EH (cell line): ENCODE data around the gene KIF21B.

Experiments
- DNase-seq: peaks from one replicate; pipeline ENCODE4 v3.0.0-alpha.2; 2015; ENCODE audit warnings: low read depth

Gene KIF21B

GRCh38 chr1:200992382-200993048 lies 31.0 kb downstream of the KIF21B start:
- no peak for DNase-seq

- DNase-seq, result no peak
These were observed 32.4 kb downstream of the KIF21B start for GRCh38 chr1:200991097-200991614.

DNA sequence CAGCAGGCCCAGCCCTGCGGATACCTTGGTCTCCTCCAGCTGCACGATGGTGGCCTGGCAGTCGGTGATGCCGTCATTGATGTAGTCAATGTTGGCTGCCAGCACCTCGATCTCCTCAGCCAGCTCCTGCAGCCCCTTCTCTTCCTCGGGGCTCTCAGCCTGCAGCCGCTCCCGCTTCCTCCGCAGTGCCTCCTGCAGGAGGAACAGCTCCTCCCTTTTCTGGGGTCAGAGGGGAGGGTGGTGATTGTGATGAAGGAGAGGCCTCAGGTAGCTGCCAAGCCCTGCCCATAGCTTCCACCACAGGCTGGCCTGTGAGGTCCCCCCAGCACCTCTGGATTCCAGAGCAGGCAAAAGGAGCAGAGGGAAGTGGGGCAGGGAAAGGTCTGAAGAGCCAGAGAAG lies 33.4 kb downstream of the KIF21B start:
- DNase-seq, result no peak

DNA sequence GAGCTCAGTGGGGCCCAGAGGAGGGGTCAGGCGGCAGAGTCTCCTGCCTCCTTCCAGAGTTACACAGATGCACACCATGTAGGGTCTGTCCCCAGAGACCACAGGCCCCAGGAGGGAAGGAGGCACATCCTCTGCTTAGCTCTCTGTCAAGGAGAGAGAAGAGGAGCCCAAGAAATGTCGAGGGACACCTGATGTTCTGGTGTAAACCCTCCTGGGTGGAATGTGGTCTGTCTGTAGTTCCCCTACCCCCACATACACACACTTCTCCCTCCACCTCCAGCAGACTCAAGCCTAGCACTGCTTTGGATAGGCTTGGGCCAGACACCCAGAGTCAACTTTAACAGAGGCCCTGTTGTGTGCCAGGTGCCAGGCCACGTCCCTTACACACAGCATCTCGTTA lies 34.2 kb downstream of the KIF21B start:
- DNase-seq, result no peak

DNA sequence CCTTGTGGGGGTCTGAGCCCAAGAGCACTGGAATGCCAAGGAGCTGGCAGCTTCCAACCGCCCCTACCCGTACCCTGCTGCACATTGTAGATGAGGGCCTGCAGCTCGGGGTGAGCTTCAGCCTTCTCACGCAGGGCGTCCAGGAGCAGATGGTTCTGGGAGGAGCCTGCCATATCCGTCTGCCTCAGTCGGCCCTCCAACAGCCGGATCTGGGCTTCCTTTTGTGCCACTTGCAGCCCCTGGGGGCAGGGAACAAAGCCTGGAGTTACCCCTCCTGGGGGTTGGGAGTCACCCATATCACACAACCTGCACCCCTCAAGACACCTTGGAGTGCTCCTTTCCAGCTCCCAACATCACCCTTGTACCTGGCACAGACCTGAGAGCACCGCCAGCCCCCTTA lies 34.8 kb downstream of the KIF21B start:
- DNase-seq, result no peak

GRCh38 chr1:200985481-200985880 lies 38.0 kb downstream of the KIF21B start:
- DNase-seq, result no peak

GRCh38 chr1:200983035-200983561 lies 40.4 kb downstream of the KIF21B start:
- DNase-seq, result no peak

- DNase-seq, result peak; percentile 9
These were observed 41.2 kb downstream of the KIF21B start for GRCh38 chr1:200982071-200982945.

DNA sequence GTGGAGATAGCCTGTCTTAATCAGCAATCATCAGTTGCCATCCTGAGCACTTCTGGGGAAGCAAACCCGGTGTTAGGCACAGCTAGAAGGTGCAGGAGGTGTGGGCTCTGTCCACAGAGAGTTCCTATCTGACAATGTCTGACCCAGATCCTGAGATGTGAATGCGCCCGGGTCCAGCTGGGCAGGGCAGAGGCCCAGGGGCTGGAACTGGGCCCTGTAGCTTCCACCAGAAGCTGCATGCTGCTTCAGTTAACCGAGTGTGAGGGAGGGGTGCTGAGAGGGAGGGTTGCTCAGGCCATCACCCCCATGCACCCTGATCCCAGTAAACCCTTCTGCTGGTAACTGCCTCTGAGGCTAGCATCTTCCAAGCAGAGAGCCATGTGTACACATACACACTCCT lies 42.2 kb downstream of the KIF21B start:
- DNase-seq, result no peak

DNA sequence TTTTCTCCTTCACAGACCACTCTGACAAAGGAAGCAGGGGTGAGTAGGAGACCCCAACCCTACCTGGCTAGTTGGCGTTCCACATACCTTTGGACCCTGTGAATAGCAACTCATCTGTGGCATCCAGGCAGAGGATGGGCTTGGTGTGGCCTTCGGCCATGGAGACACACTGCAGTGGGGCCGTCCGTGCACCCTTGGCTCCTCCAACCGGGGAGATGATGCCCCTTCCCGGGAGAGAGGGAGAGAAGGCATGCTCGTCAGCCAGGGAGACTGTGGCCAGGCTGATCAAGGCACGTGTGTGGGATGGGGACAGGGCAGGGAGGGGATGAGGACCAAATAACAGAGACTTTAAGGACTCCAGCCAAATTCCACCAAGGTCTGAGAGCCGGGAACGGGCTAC lies 42.6 kb downstream of the KIF21B start:
- no peak for DNase-seq

DNA sequence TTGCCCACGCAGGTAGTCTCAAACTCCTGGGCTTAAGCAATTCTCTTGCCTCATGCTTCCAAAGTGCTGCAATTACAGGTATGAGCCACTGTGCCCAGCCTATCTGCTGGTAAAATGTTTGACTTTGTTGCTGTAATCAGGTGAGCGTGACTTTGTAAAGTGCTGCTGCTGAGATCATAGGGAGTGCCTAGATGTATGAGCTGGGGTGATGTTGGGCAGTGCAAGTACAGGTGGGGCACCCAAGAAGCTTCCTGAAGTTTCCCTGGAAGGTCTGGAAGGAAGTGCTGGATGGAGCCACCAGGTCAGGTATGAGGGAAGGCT lies 43.1 kb downstream of the KIF21B start:
- DNase-seq, result no peak

GRCh38 chr1:200979574-200980451 lies 43.7 kb downstream of the KIF21B start:
- peak; percentile 31 for DNase-seq

- DNase-seq, result no peak
These were observed 46.3 kb downstream of the KIF21B start for GRCh38 chr1:200977071-200977754.

DNA sequence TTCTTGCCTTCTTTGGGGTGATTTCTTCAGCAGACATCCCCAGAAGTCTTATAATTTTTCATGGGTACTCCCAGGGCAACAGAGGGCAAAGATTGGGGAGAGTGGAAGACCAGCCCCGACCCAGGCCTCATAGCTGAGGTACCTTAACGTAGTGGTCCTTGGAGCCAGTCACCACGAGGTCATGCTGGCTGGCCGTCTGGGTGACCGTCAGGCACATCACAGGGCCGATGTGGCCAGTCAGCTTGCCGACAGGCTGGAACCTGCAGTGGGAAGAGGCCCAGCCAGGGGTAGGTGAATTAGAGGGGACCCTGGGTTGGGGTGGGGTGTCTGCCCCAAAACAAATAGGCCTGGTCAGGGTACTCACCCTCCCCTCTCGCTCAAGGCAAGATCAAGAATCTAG lies 46.9 kb downstream of the KIF21B start:
- DNase-seq, result no peak

DNA sequence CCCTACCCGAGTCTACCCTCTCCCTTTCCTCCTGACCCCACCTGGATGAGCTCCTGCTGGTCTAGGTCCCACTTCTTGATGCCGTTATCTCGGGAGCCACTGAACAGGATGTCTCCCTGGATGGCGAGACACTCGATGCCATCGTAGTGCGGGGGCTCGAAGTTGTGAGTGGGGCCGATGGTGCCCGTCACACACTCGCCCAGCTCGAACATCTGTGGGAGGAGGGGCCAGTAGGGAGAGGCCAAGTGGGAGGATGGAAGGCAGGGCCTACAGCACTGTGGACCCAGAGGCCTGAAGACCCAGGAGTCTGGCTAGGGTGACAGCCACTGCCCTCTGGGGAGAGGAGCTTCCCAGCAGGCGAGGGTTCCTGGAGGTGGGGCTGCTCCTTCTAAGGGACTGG lies 48.1 kb downstream of the KIF21B start:
- DNase-seq, result no peak

GRCh38 chr1:200974711-200975110 lies 48.8 kb downstream of the KIF21B start:
- DNase-seq, result no peak

DNA sequence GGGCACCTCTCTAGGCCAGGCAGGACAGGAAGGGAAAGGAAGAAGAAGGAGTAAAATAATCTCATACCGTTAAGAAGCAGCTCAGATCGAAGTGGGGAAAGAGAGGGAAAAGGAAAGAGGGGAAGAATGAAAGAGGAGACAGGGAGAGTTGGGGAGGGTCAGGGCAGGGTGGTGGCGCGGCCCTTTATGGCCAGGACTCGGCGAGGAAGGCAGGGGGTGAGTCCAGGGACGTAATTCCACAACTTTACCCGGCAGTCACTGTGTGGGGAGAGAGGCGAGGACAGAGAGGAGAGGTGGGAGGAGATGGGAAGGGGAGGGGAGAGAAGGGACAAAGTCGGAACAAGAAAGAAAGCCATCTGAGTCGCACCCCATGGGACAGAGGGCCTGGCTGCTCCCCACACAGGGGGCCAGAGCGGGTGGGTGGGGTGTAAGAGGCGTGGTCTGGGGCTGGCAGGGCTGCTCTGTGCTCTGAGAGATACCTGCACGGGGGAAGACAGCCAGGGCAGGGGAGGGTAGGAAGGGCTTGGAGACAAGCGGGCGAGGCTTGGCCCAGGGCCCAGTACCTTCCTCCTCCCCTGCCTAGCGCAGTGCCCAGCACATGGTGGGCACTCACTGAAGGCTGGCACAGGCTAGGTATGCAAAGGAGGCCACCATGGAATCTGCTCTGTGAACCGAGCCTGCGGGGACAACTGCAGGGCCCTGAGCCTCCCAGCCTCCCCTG lies 49.4 kb downstream of the KIF21B start:
- DNase-seq, result no peak

GRCh38 chr1:200972985-200973742 lies 50.4 kb downstream of the KIF21B start:
- no peak for DNase-seq

DNA sequence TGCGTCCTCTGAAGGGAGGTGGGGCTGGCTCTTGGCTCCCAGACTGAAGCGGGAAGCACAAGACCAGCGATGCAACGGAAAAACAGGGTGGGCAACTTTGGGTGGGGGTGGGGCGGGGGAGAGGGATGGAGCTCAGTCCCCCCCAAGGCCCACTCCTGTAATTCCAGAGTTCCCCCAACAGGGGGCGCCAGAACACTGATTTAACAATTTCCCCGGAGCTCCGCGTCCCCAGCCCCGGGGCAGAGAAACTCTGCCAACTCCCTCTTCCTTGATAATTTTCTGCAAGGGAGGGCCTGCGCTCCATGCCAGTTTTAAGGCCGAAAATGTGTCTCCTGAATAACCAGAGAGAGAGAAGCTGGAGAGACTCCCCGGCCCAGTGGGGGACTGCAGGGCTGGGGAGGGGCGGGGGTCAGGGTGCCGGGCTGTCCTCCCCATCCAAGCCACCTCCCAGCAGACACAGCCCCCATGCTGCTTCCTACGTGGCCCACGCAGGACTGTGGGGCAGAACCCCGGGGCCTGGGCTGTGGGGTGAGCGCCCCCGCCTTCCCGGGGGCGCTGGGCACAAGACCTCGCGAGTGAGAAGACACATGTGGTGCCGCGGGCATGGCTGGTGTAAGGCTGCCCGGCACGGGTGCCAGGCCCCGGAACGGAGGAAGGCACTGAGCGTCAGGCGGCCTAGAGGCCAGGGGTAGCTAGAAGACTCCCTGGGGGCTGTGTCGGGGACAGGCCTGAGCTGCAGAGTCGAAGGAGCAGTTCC lies 51.4 kb downstream of the KIF21B start:
- DNase-seq, result peak; percentile 73
